A172 (cell line): ENCODE data around the gene FBXO10. TPM values are rescaled to one million over a fixed set of nuclear protein-coding genes. Genes with fewer than 3 reads are reported as not detected.
"Not testable (repeated sequence)": the region's sequence is repeated elsewhere in the genome, so short reads cannot be mapped to it uniquely, and the experiment has no call there.

Experiments
- DNase-seq: peaks from one replicate; pipeline ENCODE4 v3.0.0-alpha.2; 2015; ENCODE audit warnings: low spot score
- total RNA-seq: library from RNA; depleted of rRNA; stranded (reverse); fragments of >200 nt; shearing (Covaris generic); gene quantifications from 2 replicates; pipeline ENCODE4 v1.2.3, GENCODE V29; 2014

FBXO10 gene
- total RNA-seq, 1 experiment from 2014 or later, result 3.9 TPM

GRCh38 chr9:37512437-37512836 lies 63.7 kb downstream of the FBXO10 start:
- no peak for DNase-seq

- no peak for DNase-seq
These were observed 64.9 kb downstream of the FBXO10 start for GRCh38 chr9:37511016-37512010.

DNA sequence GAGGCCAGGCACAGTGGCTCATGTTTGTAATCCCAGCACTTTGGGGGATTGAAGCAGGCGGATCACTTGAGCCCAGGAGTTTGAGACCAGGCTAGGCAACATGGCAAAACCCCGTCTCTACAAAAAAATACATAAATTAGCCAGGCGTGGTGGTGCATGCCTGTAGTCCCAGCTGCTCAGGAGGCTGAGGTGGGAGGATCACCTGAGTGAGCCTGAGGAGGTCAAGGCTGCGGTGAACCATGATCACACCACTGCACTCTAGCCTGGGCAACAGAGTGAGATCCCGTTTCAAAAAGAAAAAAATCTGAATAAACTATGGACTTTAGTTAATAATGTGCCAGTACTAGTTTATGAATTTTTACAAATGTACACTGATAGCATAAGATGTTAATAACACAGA lies 66.1 kb downstream of the FBXO10 start:
- not testable (repeated sequence) for DNase-seq

DNA sequence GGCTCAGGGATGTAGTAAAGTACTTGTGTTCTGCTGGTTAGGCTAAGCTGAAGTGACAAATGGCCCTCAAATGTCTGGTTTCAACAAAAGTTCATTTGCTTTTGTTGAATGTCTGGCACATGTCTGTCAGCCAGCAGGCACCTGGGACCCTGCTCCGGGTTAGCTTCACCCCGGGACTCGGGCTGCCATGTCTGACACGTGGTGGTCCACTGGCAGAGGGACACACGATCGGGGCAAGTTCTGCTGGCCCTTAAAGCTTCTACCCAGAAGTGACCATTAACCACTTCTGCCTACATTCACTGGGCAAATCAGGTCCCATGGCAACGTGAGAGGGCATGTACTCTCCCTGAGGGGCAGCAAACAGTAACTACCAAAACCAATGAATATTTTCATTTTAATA lies 66.6 kb downstream of the FBXO10 start:
- DNase-seq, result no peak

- no peak for DNase-seq
These were observed 67.4 kb downstream of the FBXO10 start for GRCh38 chr9:37508834-37509206.

DNA sequence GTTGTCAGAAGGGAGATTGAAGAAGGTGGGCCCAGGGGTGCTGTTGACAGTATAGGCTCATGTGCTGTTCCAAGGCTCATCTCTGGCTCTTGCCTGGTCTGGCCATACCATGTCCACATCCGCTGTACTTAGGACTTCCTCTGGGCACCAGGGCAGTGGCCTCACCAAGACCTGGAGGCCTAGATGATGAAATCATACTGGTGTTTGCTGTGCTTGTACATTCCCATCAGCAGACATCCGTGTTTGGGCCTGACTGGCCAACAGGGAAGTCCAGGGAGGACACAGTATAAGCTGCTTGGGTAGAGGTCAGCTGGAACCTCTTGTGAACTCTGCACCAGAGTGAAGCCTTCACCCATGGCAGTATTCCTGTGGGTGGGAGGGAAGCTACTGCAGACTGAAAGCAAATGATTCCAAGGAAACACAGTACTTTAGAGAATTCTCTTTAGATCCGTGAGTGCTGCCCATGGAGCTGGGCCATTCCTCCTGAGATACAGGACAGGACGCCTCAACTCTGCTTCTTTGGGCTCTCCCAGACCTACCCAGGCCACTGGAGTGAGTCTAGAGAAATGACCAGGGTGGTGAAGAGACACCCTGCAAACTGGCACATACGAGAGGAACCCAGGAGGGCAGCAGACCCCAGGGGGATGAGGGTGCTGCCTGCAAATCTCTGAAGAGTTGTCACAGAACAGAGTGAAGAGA lies 67.9 kb downstream of the FBXO10 start:
- DNase-seq, result no peak

DNA sequence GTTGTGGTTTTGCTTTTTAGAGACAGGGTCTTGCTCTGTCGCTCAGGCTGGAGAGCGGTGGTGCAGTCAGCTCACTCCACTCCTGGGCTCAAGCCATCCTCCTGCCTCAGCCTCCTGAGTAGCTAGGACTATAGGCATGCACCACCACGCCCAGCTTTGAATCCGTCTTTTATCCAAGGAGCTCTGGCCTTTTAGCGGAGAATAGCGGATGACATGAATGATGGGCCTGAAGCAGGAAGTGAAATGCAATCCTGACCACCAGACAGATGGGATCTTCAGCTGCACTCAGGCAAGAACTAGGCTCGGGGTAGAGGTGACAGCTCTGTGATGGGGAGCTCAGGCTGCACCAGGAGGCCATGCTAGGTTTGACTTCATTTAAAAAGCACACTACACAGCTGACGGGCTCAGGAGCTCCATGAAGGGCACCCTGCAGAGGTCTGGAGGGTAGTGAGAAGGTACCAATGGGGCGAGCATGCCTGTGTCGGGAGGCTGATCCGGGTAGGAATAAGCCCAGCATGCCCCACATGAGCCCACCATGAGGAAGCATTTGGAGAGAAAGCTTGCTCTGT lies 68.5 kb downstream of the FBXO10 start:
- no peak for DNase-seq

- DNase-seq, result no peak
These were observed 71.6 kb downstream of the FBXO10 start for GRCh38 chr9:37504605-37505004.

DNA sequence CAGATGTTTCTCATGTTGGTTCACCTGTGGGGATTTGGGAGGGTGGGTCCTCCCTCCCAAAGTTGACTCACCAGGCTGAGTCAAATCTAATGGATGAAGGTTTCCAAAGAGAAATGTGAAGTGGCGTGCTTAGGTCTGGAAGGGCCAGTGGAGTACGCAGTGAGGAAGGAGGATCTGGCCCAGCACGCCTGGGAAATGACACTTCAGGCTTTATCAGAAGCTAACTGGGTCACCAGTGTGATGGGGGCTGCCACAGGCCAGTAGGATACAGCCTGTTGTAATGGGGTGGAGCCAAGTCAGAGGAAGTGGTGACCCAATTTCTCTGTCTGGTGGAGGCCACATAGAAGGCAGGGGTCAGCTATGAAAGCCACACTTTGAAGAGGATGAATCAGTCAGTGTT lies 72.4 kb downstream of the FBXO10 start:
- DNase-seq, result no peak

GRCh38 chr9:37501957-37502596 lies 74.1 kb downstream of the FBXO10 start:
- DNase-seq, result no peak

- DNase-seq, result no peak
These were observed 76.9 kb downstream of the FBXO10 start for GRCh38 chr9:37499297-37499696.

DNA sequence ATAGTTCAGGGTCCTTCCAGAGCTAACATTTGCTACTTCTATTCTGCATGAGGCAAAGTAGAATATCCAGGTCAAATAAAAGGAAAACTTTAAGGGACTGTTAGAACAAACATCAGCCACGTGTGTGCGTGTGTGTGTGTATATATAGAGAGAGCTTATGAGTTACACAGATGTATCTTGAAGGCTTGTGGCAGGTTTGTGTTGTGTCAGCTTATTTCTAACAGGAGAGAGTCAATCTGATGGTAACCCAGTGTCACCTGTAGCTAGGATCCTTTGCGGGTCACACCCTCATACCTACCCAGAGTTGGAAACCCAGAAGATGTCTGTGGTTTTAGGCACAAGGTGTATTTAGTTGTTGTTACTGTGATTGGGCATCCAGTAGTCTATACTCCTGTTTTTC lies 77.7 kb downstream of the FBXO10 start:
- DNase-seq, result no peak

DNA sequence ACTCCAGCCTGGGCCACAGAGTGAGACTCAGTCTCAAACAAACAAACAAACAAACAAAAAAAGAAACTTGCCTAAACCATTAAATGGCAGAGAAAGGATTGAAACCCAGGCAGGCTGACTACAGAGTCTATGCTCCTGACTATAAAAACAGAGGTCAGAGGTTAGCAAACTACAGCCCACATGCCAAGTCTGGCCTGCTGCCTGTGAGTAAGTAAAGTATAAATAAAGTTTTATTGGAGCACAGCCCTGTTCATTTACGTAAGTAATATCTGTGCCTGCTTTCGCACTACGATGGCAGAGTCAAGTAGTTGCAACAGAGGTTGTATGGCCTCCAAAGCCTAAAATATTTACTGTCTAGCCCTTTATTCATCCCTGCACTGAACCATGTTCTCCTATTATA lies 78.9 kb downstream of the FBXO10 start:
- no peak for DNase-seq

DNA sequence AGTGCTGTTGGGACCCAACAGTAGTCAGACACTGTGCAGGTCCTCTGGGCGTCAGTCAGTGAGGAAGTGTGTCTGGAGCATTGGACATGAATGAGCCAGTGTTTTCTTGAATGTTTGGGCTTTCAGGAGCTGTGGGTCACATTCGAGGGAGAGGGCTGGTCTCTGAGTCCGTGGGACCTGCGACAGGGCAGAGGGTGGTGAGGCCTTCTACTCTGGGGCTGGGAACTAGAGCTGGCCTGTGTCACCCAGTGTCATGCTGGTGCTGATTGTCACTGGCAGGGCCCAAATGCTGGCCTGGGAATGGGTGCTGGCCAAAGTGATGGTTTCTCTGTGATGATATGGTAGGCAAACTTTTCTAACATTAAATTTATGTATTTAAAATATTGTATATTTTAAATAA lies 80.2 kb downstream of the FBXO10 start:
- no peak for DNase-seq

GRCh38 chr9:37495571-37495970 lies 80.6 kb downstream of the FBXO10 start:
- no peak for DNase-seq

- no peak for DNase-seq
These were observed 84.2 kb downstream of the FBXO10 start for GRCh38 chr9:37491939-37492338.

GRCh38 chr9:37486616-37487548 lies 89.3 kb downstream of the FBXO10 start:
- DNase-seq, result peak; percentile 36

DNA sequence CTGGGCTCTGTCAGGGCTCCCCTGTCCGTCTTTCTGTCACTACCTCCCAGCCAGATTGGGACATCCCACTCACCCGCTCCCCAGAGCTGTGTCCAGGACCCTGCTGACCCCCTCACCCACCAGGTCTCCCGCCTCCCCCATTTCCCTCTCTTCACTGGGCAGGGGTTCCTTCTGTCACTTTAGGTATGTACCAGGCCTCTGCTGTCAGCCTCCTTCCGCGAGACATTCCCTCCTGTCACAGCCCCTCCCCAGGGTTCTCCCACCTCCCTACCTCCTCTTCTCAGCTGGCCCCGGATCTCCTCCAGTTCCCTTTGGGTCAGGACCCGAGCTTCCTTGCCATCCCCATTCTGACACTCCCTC lies 89.9 kb downstream of the FBXO10 start:
- DNase-seq, result no peak

DNA sequence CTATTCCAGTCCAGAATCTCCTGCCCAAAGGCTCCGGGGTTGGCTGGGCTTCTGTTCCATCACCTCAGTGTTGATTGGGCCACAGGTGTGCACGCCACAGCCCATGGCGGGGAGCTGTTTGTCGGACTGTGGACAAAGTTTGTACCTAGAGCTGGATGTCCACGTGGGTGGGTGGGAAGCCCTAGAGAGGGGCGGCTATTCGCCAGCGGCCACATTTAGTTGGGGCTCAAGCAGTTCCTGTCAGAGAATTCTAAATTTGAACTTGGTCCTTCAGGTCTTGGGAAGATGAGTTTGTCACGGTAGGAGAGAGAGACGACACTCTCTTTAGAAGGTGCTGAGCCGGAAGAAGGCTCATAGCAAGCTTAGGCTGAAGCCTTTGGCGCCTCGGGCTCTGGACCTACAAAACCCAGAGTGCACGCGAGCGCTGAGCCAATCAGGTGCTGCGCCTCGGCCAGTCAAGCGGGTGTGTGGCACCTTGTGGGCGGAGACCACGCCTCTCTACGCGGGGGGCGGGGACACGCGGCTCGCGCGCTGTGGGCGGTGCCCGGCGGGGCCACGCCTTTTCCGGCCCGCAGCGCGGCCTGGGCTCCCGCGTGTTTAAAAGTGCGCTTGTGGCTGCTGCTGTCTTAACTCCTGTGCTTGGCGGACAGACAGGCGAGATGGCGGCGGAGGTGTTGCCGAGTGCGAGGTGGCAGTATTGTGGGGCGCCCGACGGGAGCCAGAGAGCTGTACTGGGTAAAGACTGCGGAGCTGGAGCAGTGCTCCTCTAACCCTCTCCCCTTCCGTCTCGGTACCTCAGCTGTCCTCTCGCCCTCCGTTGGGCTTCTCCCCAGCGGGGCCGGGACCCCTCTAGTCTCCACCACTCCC lies 90.6 kb downstream of the FBXO10 start, which contains the start of gene POLR1E:
TSS of gene POLR1E (plus strand) at position 560 of the 867 bp plus-strand sequence. CDS start at position 660, 100 bp downstream.
- DNase-seq, result peak; percentile 82

GRCh38 chr9:37480759-37481158 lies 95.4 kb downstream of the FBXO10 start:
- no peak for DNase-seq
